Esophagus squamous epithelium (tissue), 4 donors: ENCODE results near the gene FOXC1.

ENCODE experiments used
- CTCF ChIP-seq, 6 experiments: fragments of 450-650 bp in 4 of 6; fragments of 200-600 bp in 2 of 6; sonication (generic) in 2 of 6; IDR thresholded peaks; one replicate each; pipeline ENCODE4 v1.5.1; 2016 to 2019; ENCODE audit warnings: antibody characterized with exemption in 6 of 6, mild to moderate bottlenecking in 4 of 6, moderate library complexity in 4 of 6
- POLR2A ChIP-seq, 4 donors: fragments of 450-650 bp; IDR thresholded peaks; one replicate each; pipeline ENCODE4 v1.6.1; 2017; ENCODE audit warnings: antibody characterized with exemption in 4 of 4, mild to moderate bottlenecking in 4 of 4, moderate library complexity in 3 of 4

- TF ChIP-seq POLR2A (IDR thresholded peaks at IDR 0.05), result no peak
- no peak for TF ChIP-seq CTCF (IDR thresholded peaks at IDR 0.05)
Measured at GRCh38 chr6:1597121-1597744, 12.5 kb upstream of the FOXC1 start.
